Left cardiac atrium (tissue), 4 donors: Measurements from ENCODE around the gene TMEM30B. TPM values are rescaled to one million over a fixed set of nuclear protein-coding genes. Genes with fewer than 3 reads are reported as not detected.
"Not testable (repeated sequence)": the region's sequence is repeated elsewhere in the genome, so short reads cannot be mapped to it uniquely, and the experiment has no call there.

Source experiments
- ATAC-seq, 2 donors: fragments of 200-7000 bp; cut with Tn5 transposase; one replicate each; pipeline ENCODE4 v1.9.1; 2020; ENCODE audit warnings: mild to moderate bottlenecking in 2 of 2, moderate library complexity in 2 of 2
- DNase-seq: peaks from one replicate; pipeline ENCODE4 v3.0.0-alpha.2; 2020
- intact Hi-C, 2 donors: fragments of 100-400 bp; cut with DNase I; formaldehyde crosslinking; loops; one replicate each; pipeline versions ENCODE4 v1.14.1 to v1.15.1; 2022 to 2023
- long read RNA-seq: library from polyadenylated mRNA; unstranded; transcript quantifications from one replicate; pipeline ENCODE4 v2.0.0, GENCODE V29; 2021
- total RNA-seq, 2 donors: library from RNA; stranded (reverse); fragmentation: NEBNext Ultra II Directional; extraction: Animal tissue kit (Norgen Biotek cat#: 25700); gene quantifications; one replicate each; pipeline ENCODE4 v1.2.1, GENCODE V29; 2021
- donor health status: DM: no; HTN: yes; CAD: no.
- donor health status: DM: no; HTN: yes; CAD: no; lungs with severe emphysema.
- donor health status: DM: yes; HTN: yes; CAD: no.
- donor health status: Dilated cardiomyopathy.

The TMEM30B gene
- 1 to 10 TPM in 1 of 2 donors, under 1 TPM in 1; 0.82 to 1.5 TPM for total RNA-seq
- long read RNA-seq, full-length matches to known transcripts, result 3 of 3 reads
- long read RNA-seq, partial matches to known transcripts, result 0 of 3 reads
- long read RNA-seq, other reads (novel, unspliced or antisense), result 0 of 3 reads

GRCh38 chr14:61281186-61281947 lies at the start of gene TMEM30B:
Gene TMEM30B, minus strand, starts transcription at chr14:61281338. Its CDS starts 191 bp downstream, at chr14:61281147.
- intact Hi-C loops, result no loop called here
- DNase-seq (peak; percentile 23), ATAC-seq (peak in 1 of 2 donors; percentile 10)

- no peak for DNase-seq
Measured at GRCh38 chr14:61330511-61330910, 49.4 kb upstream of the TMEM30B start.

GRCh38 chr14:61329478-61330051 lies 48.4 kb upstream of the TMEM30B start:
- intact Hi-C loops, result loop anchor here in 1 of 2 donors (10.0 kb wide), 1 partner anchor 125 kb away; no protein-coding TSS in a partner anchor
- DNase-seq, result no peak
- peak in 1 of 2 donors; percentile 12 for ATAC-seq

More at GRCh38 chr14:61330511-61330910, 49.4 kb upstream of the TMEM30B start:
- no peak for ATAC-seq
- intact Hi-C loops, result no loop called here

- ATAC-seq, result no peak
- no peak for DNase-seq
- intact Hi-C loops, result loop anchor here in 1 of 2 donors (10.0 kb wide), 1 partner anchor 126 kb away; no protein-coding TSS in a partner anchor
Measured at GRCh38 chr14:61328626-61329262, 47.6 kb upstream of the TMEM30B start.

GRCh38 chr14:61326847-61327246 lies 45.7 kb upstream of the TMEM30B start:
- intact Hi-C loops, result loop anchor here in 1 of 2 donors (10.0 kb wide), 1 partner anchor 128 kb away; no protein-coding TSS in a partner anchor
- peak; percentile 89 for DNase-seq
- ATAC-seq, result peak; percentile 70 to 71

GRCh38 chr14:61326146-61326545 lies 45.0 kb upstream of the TMEM30B start:
- intact Hi-C loops, result loop anchor here in 1 of 2 donors (10.0 kb wide), 1 partner anchor 129 kb away; no protein-coding TSS in a partner anchor
- ATAC-seq, result no peak
- no peak for DNase-seq

- intact Hi-C loops, result loop anchor here in 1 of 2 donors (10.0 kb wide), 1 partner anchor 130 kb away; no protein-coding TSS in a partner anchor
- DNase-seq (no peak), ATAC-seq (no peak)
Measured at GRCh38 chr14:61325166-61325565, 44.0 kb upstream of the TMEM30B start.

- ATAC-seq, result no peak
- intact Hi-C loops, result loop anchor here in 1 of 2 donors (10.0 kb wide), 1 partner anchor 131 kb away; no protein-coding TSS in a partner anchor
Measured at GRCh38 chr14:61323970-61324369, 42.8 kb upstream of the TMEM30B start.

GRCh38 chr14:61322799-61323290 lies 41.7 kb upstream of the TMEM30B start:
- intact Hi-C loops, result loop anchor here in 1 of 2 donors (10.0 kb wide), 1 partner anchor 132 kb away; no protein-coding TSS in a partner anchor
- ATAC-seq (peak in 1 of 2 donors; percentile 1), DNase-seq (no peak)

More at GRCh38 chr14:61323970-61324369, 42.8 kb upstream of the TMEM30B start:
- no peak for DNase-seq

- DNase-seq (peak; percentile 59), ATAC-seq (peak; percentile 18 to 29)
- intact Hi-C loops, result loop anchor here in 1 of 2 donors (10.0 kb wide), 1 partner anchor 133 kb away; no protein-coding TSS in a partner anchor
Measured at GRCh38 chr14:61322011-61322798, 41.1 kb upstream of the TMEM30B start.

- intact Hi-C loops, result loop anchor here in 1 of 2 donors (10.0 kb wide), 1 partner anchor 133 kb away; no protein-coding TSS in a partner anchor
- DNase-seq (peak; percentile 87), ATAC-seq (peak; percentile 83 to 88)
Measured at GRCh38 chr14:61321385-61322010, 40.4 kb upstream of the TMEM30B start, which contains the start of gene PRKCH. Gene PRKCH, plus strand, starts transcription at chr14:61321579. Its CDS starts 523 bp downstream, at chr14:61322102.

- ATAC-seq, result peak; percentile 20 to 22
- DNase-seq, result peak; percentile 31
- intact Hi-C loops, result loop anchor here in 1 of 2 donors (10.0 kb wide), 1 partner anchor 134 kb away; no protein-coding TSS in a partner anchor
Measured at GRCh38 chr14:61320806-61321384, 39.8 kb upstream of the TMEM30B start.

GRCh38 chr14:61320170-61320569 lies 39.0 kb upstream of the TMEM30B start:
- DNase-seq, ATAC-seq: not testable (repeated sequence)
- intact Hi-C loops, result loop anchor here in 1 of 2 donors (10.0 kb wide), 1 partner anchor 135 kb away; no protein-coding TSS in a partner anchor

GRCh38 chr14:61319706-61320105 lies 38.6 kb upstream of the TMEM30B start:
- DNase-seq (no peak), ATAC-seq (no peak)
- intact Hi-C loops, result loop anchor here in 1 of 2 donors (10.0 kb wide), 1 partner anchor 135 kb away; no protein-coding TSS in a partner anchor

- DNase-seq (no peak), ATAC-seq (no peak)
- intact Hi-C loops, result no loop called here
Measured at GRCh38 chr14:61319086-61319485, 37.9 kb upstream of the TMEM30B start.

GRCh38 chr14:61315313-61315712 lies 34.2 kb upstream of the TMEM30B start:
- DNase-seq, result no peak
- intact Hi-C loops, result no loop called here
- no peak for ATAC-seq

- intact Hi-C loops, DNase-seq, ATAC-seq: not testable (repeated sequence)
Measured at GRCh38 chr14:61308701-61309100, 27.6 kb upstream of the TMEM30B start.
